ENCODE measurements around the gene ACTBL2. TPM values are rescaled to one million over a fixed set of nuclear protein-coding genes. Genes with fewer than 3 reads are reported as not detected.
A peak's percentile ranks its signal among the peaks of the same experiment; 100 is the strongest.

Gene ACTBL2
- total RNA-seq, 2 donors from 2014 or later = not detected

- Mint-ChIP-seq H3K27me3 (no peaks in the 10 kb centered on the region), H3K36me3 (ENCODE audit: low read depth) (no peaks in the 10 kb centered on the region), H3K4me1 (peaks cover 6% of the 10 kb centered on the region), H3K4me3 (no peak overlapping the region), H3K9me3 (no peaks in the 10 kb centered on the region), H3K27ac (no peak overlapping the region)
- no peak for ATAC-seq (replicated peaks)
Measured at GRCh38 chr5:57503433-57503832, 20.8 kb upstream of the ACTBL2 start.

GRCh38 chr5:57501414-57502201, 19.0 kb upstream of the ACTBL2 start:
- Mint-ChIP-seq H3K36me3 (ENCODE audit: low read depth) (no peaks in the 10 kb centered on the region), H3K4me1 (peaks cover 6% of the 10 kb centered on the region), H3K4me3 (no peak overlapping the region), H3K9me3 (no peaks in the 10 kb centered on the region), H3K27ac (no peak overlapping the region), H3K27me3 (no peaks in the 10 kb centered on the region)
- ATAC-seq (replicated peaks) = no peak

- peaks cover 15% of the 10 kb centered on the region for H3K4me1 Mint-ChIP-seq
- peak overlapping the region; percentile 51 for H3K4me3 Mint-ChIP-seq
- no peaks in the 10 kb centered on the region for H3K9me3 Mint-ChIP-seq
- no peaks in the 10 kb centered on the region for H3K36me3 Mint-ChIP-seq (ENCODE audit: low read depth)
- no peaks in the 10 kb centered on the region for H3K27me3 Mint-ChIP-seq
- peak; percentile 58 for ATAC-seq (replicated peaks)
- no peak overlapping the region for H3K27ac Mint-ChIP-seq
Measured at GRCh38 chr5:57499262-57500050, 16.8 kb upstream of the ACTBL2 start.

GRCh38 chr5:57497733-57498132, 15.1 kb upstream of the ACTBL2 start:
- H3K4me3 Mint-ChIP-seq = no peak overlapping the region
- peaks cover 22% of the 10 kb centered on the region for H3K4me1 Mint-ChIP-seq
- ATAC-seq (replicated peaks) = no peak

GRCh38 chr5:57495285-57496086, 12.9 kb upstream of the ACTBL2 start:
- H3K4me3 Mint-ChIP-seq = peak overlapping the region; percentile 60
- peaks cover 5% of the 10 kb centered on the region for H3K27me3 Mint-ChIP-seq
- no peaks in the 10 kb centered on the region for H3K36me3 Mint-ChIP-seq (ENCODE audit: low read depth)
- H3K9me3 Mint-ChIP-seq = no peaks in the 10 kb centered on the region
- H3K27ac Mint-ChIP-seq = peak overlapping the region; percentile 68
- peaks cover 27% of the 10 kb centered on the region for H3K4me1 Mint-ChIP-seq
- ATAC-seq (replicated peaks) = peak; percentile 35

More at GRCh38 chr5:57497733-57498132, 15.1 kb upstream of the ACTBL2 start:
- H3K36me3 Mint-ChIP-seq (ENCODE audit: low read depth) = no peaks in the 10 kb centered on the region
- H3K9me3 Mint-ChIP-seq = no peaks in the 10 kb centered on the region
- H3K27me3 Mint-ChIP-seq = no peaks in the 10 kb centered on the region
- no peak overlapping the region for H3K27ac Mint-ChIP-seq

GRCh38 chr5:57494104-57495098, 11.8 kb upstream of the ACTBL2 start:
- Mint-ChIP-seq H3K36me3 (ENCODE audit: low read depth) (no peaks in the 10 kb centered on the region), H3K27me3 (peaks cover 5% of the 10 kb centered on the region), H3K4me3 (peak overlapping the region; percentile 60), H3K9me3 (no peaks in the 10 kb centered on the region), H3K4me1 (peaks cover 25% of the 10 kb centered on the region), H3K27ac (peak overlapping the region; percentile 68)
- ATAC-seq (replicated peaks) = peak; percentile 89

- Mint-ChIP-seq H3K9me3 (no peaks in the 10 kb centered on the region), H3K27me3 (peaks cover 5% of the 10 kb centered on the region), H3K36me3 (ENCODE audit: low read depth) (no peaks in the 10 kb centered on the region), H3K4me1 (peaks cover 21% of the 10 kb centered on the region), H3K27ac (no peak overlapping the region), H3K4me3 (no peak overlapping the region)
- no peak for ATAC-seq (replicated peaks)
Measured at GRCh38 chr5:57493034-57493433, 10.4 kb upstream of the ACTBL2 start.

GRCh38 chr5:57492632-57493031, 10.0 kb upstream of the ACTBL2 start:
- ATAC-seq (replicated peaks) = no peak

GRCh38 chr5:57491369-57491965, 8.9 kb upstream of the ACTBL2 start:
- Mint-ChIP-seq H3K36me3 (ENCODE audit: low read depth) (no peaks in the 10 kb centered on the region), H3K4me1 (peaks cover 21% of the 10 kb centered on the region), H3K9me3 (no peaks in the 10 kb centered on the region), H3K4me3 (no peak overlapping the region), H3K27ac (no peak overlapping the region), H3K27me3 (peaks cover 5% of the 10 kb centered on the region)
- ATAC-seq (replicated peaks) = no peak

More at GRCh38 chr5:57492632-57493031, 10.0 kb upstream of the ACTBL2 start:
- Mint-ChIP-seq H3K27me3 (peaks cover 5% of the 10 kb centered on the region), H3K36me3 (ENCODE audit: low read depth) (no peaks in the 10 kb centered on the region), H3K27ac (no peak overlapping the region), H3K4me3 (no peak overlapping the region), H3K9me3 (no peaks in the 10 kb centered on the region), H3K4me1 (peaks cover 21% of the 10 kb centered on the region)

GRCh38 chr5:57488215-57488955, 5.8 kb upstream of the ACTBL2 start:
- no peaks in the 10 kb centered on the region for H3K36me3 Mint-ChIP-seq (ENCODE audit: low read depth)
- no peaks in the 10 kb centered on the region for H3K9me3 Mint-ChIP-seq
- H3K4me1 Mint-ChIP-seq = peaks cover 5% of the 10 kb centered on the region
- H3K27ac Mint-ChIP-seq = no peak overlapping the region
- ATAC-seq (replicated peaks) = no peak
- H3K27me3 Mint-ChIP-seq = peaks cover 5% of the 10 kb centered on the region
- no peak overlapping the region for H3K4me3 Mint-ChIP-seq

- Mint-ChIP-seq H3K4me1 (no peaks in the 10 kb centered on the region), H3K4me3 (no peak overlapping the region), H3K36me3 (ENCODE audit: low read depth) (no peaks in the 10 kb centered on the region), H3K9me3 (no peaks in the 10 kb centered on the region), H3K27ac (no peak overlapping the region), H3K27me3 (peaks cover 5% of the 10 kb centered on the region)
- ATAC-seq (replicated peaks) = no peak
Measured at GRCh38 chr5:57486027-57486602, 3.5 kb upstream of the ACTBL2 start.

- H3K27me3 Mint-ChIP-seq = peaks cover 14% of the 10 kb centered on the region
- H3K9me3 Mint-ChIP-seq = no peaks in the 10 kb centered on the region
- no peak overlapping the region for H3K4me3 Mint-ChIP-seq
- ATAC-seq (replicated peaks) = no peak
- no peaks in the 10 kb centered on the region for H3K36me3 Mint-ChIP-seq (ENCODE audit: low read depth)
- H3K4me1 Mint-ChIP-seq = no peaks in the 10 kb centered on the region
- no peak overlapping the region for H3K27ac Mint-ChIP-seq
Measured at GRCh38 chr5:57478826-57479225, 3.8 kb downstream of the ACTBL2 start.

All from activated T-helper 17 cell treated with anti-CD3 and anti-CD28 coated beads, Interleukin-2, amount 50 U/mL, for 72 hours (primary cell).